GM12874 (cell line): ENCODE results near the gene KCNE2.

Experiments
- TF ChIP-seq, protein P1 (sequence below): IDR thresholded peaks from 2 replicates; pipeline ENCODE4 v1.5.1; 2011; ENCODE audit warnings: low read depth, mild to moderate bottlenecking, control low read depth, low read length, moderate library complexity; ENCODE audit not compliant: insufficient read depth

The KCNE2 gene

DNA sequence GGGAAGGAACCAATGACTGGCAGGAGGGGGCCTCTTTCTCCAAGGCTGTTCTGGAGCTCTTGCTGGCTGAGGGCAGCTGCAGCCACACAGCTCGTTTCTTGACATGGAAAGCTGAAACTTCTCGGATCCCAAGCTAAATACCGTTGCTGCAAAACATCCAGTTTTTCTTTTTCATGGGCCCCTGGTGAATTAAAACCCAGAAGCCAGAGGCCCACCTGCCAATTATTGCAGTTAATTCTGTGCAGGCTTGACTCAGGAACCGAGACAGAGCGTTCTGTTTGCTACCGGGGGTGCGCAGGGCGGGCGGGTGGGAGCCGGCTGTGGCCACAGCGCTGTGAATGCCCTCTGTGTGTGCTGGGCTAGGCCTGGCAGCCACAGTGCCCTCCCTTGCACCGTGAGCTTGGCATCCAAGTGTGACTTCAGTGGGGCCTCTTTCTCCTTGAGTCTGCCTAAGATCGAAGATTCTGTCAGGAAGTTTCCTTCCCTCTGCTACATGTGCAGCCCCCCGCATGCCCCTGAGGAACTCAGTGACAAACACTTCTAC is 19.9 kb upstream of the KCNE2 start:
- TF ChIP-seq, protein P1, sequence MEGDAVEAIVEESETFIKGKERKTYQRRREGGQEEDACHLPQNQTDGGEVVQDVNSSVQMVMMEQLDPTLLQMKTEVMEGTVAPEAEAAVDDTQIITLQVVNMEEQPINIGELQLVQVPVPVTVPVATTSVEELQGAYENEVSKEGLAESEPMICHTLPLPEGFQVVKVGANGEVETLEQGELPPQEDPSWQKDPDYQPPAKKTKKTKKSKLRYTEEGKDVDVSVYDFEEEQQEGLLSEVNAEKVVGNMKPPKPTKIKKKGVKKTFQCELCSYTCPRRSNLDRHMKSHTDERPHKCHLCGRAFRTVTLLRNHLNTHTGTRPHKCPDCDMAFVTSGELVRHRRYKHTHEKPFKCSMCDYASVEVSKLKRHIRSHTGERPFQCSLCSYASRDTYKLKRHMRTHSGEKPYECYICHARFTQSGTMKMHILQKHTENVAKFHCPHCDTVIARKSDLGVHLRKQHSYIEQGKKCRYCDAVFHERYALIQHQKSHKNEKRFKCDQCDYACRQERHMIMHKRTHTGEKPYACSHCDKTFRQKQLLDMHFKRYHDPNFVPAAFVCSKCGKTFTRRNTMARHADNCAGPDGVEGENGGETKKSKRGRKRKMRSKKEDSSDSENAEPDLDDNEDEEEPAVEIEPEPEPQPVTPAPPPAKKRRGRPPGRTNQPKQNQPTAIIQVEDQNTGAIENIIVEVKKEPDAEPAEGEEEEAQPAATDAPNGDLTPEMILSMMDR = no peak

GRCh38 chr21:34344584-34344983 is 19.2 kb upstream of the KCNE2 start:
- TF ChIP-seq, protein P1 = no peak

DNA sequence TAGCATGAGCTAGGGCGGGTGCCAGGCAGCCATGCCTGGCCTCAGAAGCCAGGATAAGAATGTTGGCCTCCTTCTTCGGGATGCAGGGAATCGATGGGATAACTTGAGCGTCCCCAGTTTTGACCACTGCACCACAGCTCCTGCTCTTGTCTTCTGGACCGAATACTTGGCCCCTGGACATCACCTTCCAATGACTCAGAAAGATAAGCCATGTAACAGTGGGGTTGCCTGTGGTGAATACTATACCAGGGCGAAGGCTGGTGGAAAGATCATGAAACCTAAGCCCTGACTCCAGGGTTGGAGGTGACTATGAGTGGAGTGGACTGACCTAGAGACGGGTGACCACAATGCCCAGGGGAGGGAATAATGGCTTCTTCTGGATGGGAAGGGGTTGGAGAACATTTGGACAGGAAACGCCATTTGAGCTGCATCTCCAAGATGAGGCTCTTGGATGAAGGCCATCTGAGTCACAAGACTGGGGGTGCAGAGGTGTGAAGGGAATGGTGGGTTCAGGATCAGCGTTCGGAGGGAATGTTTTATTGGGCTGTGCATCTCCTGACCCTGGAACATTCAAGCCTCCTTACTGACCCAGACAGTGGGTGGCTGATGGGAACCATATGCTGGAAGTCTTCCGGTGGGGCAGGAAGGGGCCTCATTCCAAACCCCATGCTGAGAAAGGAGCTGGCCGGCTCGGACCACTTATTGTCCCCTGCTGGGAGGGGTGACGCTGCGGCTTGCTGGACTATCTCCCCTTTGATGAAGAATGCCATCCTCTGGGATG is 18.5 kb upstream of the KCNE2 start:
- TF ChIP-seq, protein P1 = no peak

GRCh38 chr21:34345892-34346291 is 17.9 kb upstream of the KCNE2 start:
- TF ChIP-seq, protein P1 = no peak

GRCh38 chr21:34348890-34349519 is 14.8 kb upstream of the KCNE2 start:
- TF ChIP-seq, protein P1 = no peak

DNA sequence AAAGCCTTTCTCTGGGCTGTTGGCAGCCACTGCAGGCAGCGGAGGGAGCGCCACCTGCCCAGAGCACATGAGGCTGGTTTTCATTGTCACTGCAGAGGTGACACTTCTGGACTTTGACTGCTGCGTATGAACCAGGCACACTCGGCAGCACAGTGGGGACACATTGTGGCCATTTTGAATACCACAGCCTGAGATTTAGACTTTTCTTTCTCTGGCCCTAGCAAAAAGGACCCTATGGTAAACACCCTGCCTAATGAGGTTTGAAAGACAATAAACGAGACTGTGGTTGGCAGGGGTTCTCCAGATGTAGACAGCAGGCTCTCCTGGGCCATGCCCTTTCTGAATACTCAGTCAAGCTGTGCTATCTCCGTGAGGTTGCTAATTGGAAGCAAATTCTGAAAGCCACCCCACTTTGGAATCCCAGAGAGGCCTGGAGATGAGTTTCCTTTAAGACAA is 12.0 kb upstream of the KCNE2 start:
- TF ChIP-seq, protein P1 = peak; percentile 51

DNA sequence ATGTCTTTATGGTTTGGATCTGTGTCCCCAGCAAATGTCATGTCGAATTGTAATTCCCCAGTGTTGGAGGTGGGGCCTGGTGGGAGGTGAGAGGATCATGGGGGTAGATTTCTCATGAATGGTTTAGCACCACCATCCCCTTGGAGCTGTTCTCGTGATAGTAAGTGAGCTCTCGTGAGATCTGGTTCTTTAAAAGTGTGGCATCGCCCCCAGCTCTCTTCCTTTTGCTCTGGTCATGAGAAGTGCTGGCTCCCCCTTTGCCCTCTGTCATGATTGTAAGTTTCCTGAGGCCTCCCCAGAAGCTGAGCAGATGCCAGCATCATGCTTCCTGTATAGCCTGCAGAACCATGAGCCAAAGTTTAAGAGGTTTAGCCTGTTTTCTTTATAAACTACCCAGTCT is 11.2 kb upstream of the KCNE2 start:
- TF ChIP-seq, protein P1 = no peak
